GM21576 (cell line): ENCODE measurements around the gene AADACL2.

ENCODE experiments used
- ATAC-seq: cut with Tn5 transposase; IDR thresholded peaks from one replicate; pipeline ENCODE4 v1.9.1; 2021; ENCODE audit warnings: mild to moderate bottlenecking, moderate library complexity; ENCODE audit not compliant: unreplicated experiment

The AADACL2 gene, protein sequence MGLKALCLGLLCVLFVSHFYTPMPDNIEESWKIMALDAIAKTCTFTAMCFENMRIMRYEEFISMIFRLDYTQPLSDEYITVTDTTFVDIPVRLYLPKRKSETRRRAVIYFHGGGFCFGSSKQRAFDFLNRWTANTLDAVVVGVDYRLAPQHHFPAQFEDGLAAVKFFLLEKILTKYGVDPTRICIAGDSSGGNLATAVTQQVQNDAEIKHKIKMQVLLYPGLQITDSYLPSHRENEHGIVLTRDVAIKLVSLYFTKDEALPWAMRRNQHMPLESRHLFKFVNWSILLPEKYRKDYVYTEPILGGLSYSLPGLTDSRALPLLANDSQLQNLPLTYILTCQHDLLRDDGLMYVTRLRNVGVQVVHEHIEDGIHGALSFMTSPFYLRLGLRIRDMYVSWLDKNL

GRCh38 chr3:151733613-151734012, at the start of gene AADACL2:
TSS of gene AADACL2 (plus strand) at chr3:151733927. CDS start at chr3:151734036, 109 bp downstream.
- no peak for ATAC-seq

GRCh38 chr3:151684094-151684493, 49.6 kb upstream of the AADACL2 start:
- no peak for ATAC-seq

DNA sequence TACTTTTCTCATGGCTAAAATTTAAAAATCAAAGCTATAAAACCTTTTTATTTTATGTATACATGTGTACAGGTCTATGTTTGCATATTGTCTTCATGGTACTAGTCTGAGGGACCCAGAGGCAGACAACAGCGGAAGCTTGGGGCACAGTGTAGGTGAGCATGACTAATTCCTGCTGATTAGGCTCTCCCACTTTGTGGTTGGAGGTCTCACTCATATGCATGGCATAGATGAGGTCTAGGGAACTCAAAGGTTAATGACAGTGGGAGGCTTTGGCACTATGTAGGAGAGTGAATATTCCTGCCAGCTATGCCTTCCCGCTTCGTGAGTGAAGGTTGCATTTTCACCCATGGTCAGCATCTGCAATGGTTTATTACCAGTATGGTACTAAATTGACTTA, 47.5 kb upstream of the AADACL2 start:
- ATAC-seq = no peak

DNA sequence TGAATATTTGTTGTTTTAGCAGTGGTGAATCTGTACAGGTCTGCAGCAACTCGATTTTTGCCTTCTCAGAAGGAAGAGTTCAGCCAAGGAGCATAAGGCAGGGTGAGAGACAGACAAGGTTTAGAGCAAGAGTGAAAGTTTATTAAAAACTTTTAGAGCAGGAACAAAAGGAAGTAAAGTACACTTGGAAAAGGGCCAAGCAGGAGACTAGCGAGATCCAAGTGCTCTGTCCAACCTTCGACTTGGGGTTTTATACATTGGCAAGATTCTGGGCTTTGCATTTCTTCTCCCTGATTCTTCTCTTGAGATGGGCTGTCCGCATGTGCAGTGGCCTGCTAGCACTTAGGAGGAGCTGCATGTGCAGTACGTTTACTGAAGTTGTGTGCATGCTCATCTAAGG, 46.7 kb upstream of the AADACL2 start:
- no peak for ATAC-seq

- ATAC-seq = no peak
These were observed 45.2 kb upstream of the AADACL2 start for GRCh38 chr3:151688571-151688970.

GRCh38 chr3:151690645-151691044, 43.1 kb upstream of the AADACL2 start:
- ATAC-seq = no peak

GRCh38 chr3:151697496-151697895, 36.2 kb upstream of the AADACL2 start:
- ATAC-seq = no peak

GRCh38 chr3:151707216-151707615, 26.5 kb upstream of the AADACL2 start:
- ATAC-seq = no peak

DNA sequence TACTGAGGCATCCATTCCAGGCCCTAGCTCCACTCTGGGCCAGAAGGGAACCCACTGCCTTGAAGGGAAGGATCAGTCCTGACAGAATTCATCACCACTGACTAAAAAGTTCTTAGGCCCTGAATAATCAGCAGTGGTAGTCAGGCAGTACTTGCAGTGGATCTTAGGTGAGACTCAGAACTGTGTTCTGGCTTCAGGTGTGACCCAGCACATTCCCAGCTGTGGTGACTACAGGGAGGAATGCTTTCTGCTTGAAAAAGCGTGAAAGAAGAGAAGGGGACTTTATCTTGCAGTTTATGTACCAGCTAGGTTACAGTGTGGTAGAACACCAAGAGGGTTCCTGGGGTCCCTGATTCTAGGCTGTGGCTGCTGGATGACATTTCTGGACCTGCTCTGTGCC, 24.9 kb upstream of the AADACL2 start:
- ATAC-seq = no peak

GRCh38 chr3:151709847-151710246, 23.9 kb upstream of the AADACL2 start:
- no peak for ATAC-seq

DNA sequence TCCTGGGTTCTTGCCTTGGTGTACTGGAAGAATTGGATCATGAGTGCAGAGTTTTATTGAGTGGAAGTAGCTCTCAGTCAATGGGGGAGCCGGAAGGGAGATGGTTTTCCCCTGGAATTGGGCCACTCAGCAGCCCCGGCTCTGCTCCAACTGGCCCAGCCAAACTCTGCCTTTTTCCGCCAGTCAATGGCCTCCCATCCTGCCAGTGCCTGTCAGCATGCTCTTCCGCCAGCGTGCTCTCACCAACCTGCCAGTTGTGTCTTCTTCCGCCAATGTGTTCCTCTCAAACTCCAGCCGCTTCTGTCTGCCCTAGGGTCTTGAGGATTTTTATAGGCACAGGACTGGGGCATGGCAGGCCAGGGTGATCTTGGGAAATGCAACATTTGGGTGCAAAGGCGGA, 12.4 kb upstream of the AADACL2 start:
- no peak for ATAC-seq

DNA sequence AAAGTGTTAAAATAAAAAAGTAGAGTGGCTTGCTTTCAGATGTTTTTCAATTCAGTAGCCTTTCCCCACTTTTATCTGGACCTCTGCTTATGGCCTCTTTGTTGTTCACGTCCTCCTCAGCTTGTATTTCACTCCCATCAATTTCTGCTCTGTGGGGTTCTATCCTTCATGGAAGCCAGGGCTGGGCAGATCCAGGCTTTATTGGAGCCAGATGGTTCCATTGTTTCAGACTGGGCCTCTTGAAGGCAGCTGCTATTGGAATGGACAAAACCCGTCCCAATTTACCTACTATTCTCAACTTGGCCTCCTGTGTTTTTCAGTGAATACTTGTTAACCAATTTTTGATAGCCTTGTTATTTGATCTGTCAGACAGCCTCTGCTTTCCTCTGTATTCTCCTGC, 10.9 kb upstream of the AADACL2 start:
- no peak for ATAC-seq

- ATAC-seq = no peak
These were observed 8.9 kb upstream of the AADACL2 start for GRCh38 chr3:151724576-151725562.

GRCh38 chr3:151726016-151726415, 7.7 kb upstream of the AADACL2 start:
- ATAC-seq = no peak

DNA sequence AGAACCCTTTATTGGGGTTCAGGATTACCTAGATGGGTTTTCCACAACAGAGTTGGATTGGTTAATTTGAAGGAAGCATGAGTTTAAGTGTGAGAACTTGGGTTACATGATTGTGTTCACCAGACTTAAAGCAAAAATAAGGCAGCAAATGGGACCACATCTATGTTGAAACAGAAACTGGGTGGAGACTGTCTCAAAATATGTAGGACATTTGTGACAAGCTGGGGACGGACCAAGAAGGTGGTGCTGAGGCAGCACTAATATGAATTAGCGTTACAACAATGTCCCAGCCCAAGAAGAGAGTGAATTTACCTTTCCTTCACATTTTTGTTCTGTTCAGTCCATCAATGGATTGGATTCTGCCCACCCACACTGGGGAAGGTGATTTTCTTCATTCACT, 866 bp upstream of the AADACL2 start:
- no peak for ATAC-seq

DNA sequence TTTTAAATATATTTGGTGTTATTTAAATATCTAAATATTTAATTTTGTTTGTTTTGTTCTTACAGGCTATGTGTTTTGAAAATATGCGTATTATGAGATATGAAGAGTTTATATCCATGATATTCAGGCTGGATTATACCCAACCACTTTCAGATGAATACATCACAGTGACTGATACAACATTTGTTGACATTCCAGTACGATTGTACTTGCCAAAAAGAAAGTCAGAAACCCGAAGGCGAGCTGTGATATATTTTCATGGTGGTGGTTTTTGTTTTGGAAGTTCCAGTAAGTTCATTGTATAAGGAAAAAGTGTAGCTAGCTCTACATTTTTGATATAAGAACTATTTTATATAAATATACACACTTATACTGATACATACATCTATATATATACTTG, 6.9 kb downstream of the AADACL2 start:
- no peak for ATAC-seq

DNA sequence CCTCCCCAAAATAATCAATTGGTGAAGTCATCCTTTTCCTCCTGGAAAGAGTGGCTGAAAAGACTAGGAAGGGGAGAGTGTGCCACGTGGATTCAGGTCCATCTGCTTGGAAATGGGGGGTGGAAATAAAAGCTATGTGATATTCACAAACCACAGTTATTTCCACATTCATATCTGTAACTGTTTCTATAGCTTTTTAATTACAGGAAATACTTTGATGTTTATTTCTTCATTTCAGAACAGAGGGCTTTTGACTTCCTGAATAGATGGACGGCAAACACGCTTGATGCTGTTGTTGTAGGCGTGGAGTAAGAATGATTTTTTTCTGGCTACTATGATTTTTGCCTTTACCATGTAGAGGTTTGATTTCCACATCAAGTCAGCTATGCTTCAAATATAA, 10.1 kb downstream of the AADACL2 start:
- ATAC-seq = no peak

DNA sequence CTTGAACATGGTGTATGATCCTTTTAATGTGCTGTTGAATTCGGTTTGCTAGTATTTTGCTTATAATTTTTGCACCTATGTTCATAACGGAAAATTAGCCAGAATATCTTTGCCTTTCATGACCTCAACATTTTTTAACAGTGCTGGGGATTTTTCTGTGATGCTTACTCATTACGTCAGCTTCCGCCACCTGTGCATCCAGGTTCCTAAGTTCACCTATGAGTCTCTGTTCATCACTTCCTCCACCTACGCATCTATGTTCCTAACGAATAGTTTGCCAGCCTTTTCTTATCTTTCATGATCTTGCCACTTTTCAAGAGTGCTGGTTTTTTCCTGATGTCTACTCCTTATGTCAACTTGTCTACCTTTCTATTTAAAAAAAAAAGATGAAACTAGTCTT, 16.5 kb downstream of the AADACL2 start:
- no peak for ATAC-seq

DNA sequence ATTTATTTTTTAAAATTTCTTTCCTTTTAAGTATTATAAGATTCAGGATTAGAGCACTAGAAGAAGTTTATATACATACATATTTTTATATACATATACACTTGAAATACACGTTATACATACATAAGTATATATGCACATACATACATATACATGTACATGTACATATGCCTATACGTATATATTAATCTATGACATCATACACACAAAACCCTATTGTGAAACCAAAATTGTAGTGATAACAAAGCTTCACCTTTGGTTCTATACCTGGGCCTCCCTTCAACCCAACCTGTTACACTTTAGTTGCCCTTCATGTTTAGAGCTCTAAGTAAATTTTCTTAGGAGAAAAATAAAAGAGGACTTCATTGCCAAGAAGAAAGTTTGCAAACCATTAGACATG, 17.0 kb downstream of the AADACL2 start:
- no peak for ATAC-seq

DNA sequence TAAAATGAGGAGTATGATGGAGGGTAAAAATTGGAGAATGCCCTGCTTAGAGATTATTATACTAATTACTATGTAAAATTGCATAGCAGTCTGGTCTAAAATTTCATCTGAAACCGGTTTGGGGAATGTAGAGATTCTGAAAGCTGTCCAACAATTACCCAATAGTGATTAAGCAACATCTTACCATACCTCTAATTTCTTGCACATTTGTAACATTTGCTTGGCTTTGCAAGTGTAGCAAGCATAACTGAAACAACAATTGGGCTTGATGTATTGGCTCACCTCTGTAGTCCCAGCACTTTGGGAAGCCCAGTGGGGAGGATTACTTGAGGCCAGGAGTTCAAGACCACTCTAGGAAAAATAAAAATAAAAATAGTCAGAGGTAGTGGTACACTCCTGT, 17.4 kb downstream of the AADACL2 start:
- ATAC-seq = no peak

- ATAC-seq = no peak
These were observed 20.1 kb downstream of the AADACL2 start for GRCh38 chr3:151753846-151754245.

GRCh38 chr3:151761581-151761980, 27.9 kb downstream of the AADACL2 start:
- no peak for ATAC-seq
